ACC112 (cell line): ENCODE data around the gene SPEG.
A peak's percentile ranks its signal among the peaks of the same experiment; 100 is the strongest.

Source experiments
- H2AFZ ChIP-seq: fragments of 200-600 bp; sonication (generic); one replicate; pipeline ENCODE4 v1.6.0; 2017; ENCODE audit warnings: antibody characterized with exemption, low read length; ENCODE audit not compliant: unreplicated experiment
- H3K27ac ChIP-seq: fragments of 200-600 bp; sonication (generic); 2 replicates; pipeline ENCODE4 v1.5.1; 2014; ENCODE audit warnings: low read depth, mild to moderate bottlenecking, antibody characterized with exemption, low read length, moderate library complexity
- H3K27me3 ChIP-seq: fragments of 200-600 bp; sonication (generic); 2 replicates; pipeline ENCODE4 v1.6.1; 2014; ENCODE audit warnings: mild to moderate bottlenecking, antibody characterized with exemption, low read length, moderate library complexity, mixed read lengths; ENCODE audit not compliant: insufficient read depth
- H3K36me3 ChIP-seq: fragments of 200-600 bp; sonication (generic); 2 replicates; pipeline ENCODE4 v1.6.1; 2016; ENCODE audit warnings: mild to moderate bottlenecking, antibody characterized with exemption, low read length, moderate library complexity, mixed read lengths; ENCODE audit not compliant: insufficient read depth
- H3K4me1 ChIP-seq: fragments of 200-600 bp; sonication (generic); one replicate; pipeline ENCODE4 v1.6.1; 2016; ENCODE audit warnings: low read length, mixed read lengths; ENCODE audit not compliant: insufficient read depth, unreplicated experiment, control insufficient read depth
- H3K4me3 ChIP-seq: fragments of 200-600 bp; sonication (generic); 2 replicates; pipeline ENCODE4 v1.5.1; 2014; ENCODE audit warnings: mild to moderate bottlenecking, low read depth, low read length
- H3K79me2 ChIP-seq: fragments of 200-600 bp; sonication (generic); one replicate; pipeline ENCODE4 v1.6.0; 2016; ENCODE audit warnings: low read length; ENCODE audit not compliant: control insufficient read depth, unreplicated experiment, insufficient read depth

The SPEG gene

DNA sequence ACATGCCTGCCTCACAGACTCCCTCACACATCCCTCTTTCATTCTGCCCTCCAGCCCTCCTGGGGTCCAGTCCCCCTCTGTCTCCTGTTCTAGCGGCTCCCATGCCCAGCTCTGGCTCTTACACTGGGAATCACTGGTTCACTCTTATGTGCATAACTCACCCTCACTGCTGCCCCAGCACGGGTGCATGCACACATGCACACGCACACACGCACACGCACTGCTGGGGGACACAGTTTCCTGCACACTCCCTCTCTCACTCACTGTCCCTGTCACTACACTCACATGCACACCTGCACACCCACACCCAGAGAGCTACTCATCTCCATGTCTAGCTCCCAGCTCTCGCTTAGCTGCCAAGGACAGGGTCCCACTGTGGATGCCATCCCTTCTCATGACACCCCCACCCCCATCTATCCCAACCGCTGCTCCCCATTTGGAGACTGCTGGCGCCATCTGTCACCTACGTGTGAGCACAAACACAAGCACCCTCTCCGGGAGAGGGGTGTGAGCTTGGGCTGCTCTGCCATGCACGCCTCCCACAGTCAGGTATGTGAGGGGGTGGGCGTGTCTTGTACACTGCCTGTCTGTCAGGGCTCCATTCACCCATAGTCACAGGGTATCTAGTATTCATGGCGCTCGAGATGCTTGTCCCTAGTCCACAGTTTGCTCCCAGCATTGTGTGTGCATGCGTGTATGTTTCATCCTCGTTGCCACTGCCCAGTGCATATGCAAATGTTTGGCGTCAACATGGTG, 81.4 kb downstream of the SPEG start:
- H3K4me1 ChIP-seq, result peaks cover 16% of the 10 kb centered on the region
- peaks cover 49% of the 10 kb centered on the region for H3K27me3 ChIP-seq
- no peak overlapping the region for H3K27ac ChIP-seq
- H3K4me3 ChIP-seq, result no peak overlapping the region
- H3K79me2 ChIP-seq, result no peaks in the 10 kb centered on the region
- no peak overlapping the region for H2AFZ ChIP-seq
- H3K36me3 ChIP-seq, result no peaks in the 10 kb centered on the region

DNA sequence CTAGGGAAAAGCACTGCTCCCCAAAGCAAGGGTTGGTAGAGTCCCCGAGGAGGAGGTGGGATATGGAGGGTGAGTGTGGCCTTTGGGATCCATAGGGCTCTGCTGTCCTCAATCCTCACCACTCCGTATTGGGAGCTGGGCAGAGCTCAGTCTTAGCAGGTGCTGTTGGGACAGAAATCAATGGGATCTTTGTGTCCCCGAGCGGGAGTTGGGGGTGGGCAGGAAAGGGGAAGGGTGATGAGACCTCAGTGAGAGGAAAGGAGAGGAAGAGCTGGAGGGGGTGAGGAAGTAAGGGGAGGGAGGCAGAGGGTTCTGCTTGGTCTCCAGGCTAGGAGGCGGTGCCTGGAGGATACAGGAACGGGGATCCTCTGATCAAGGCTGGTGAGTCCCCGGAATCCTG, 82.2 kb downstream of the SPEG start:
- Histone ChIP-seq H3K79me2 (no peaks in the 10 kb centered on the region), H2AFZ (no peak overlapping the region), H3K4me3 (no peak overlapping the region), H3K4me1 (peaks cover 24% of the 10 kb centered on the region), H3K36me3 (no peaks in the 10 kb centered on the region), H3K27ac (no peak overlapping the region), H3K27me3 (peaks cover 47% of the 10 kb centered on the region)

GRCh38 chr2:219517954-219518778, 83.5 kb downstream of the SPEG start:
- peaks cover 35% of the 10 kb centered on the region for H3K27me3 ChIP-seq

GRCh38 chr2:219519526-219519916, 84.9 kb downstream of the SPEG start:
- H3K27ac ChIP-seq, result no peak overlapping the region
- H3K4me1 ChIP-seq, result peaks cover 21% of the 10 kb centered on the region
- no peaks in the 10 kb centered on the region for H3K79me2 ChIP-seq
- peaks cover 21% of the 10 kb centered on the region for H3K27me3 ChIP-seq
- H3K4me3 ChIP-seq, result no peak overlapping the region
- no peaks in the 10 kb centered on the region for H3K36me3 ChIP-seq
- H2AFZ ChIP-seq, result no peak overlapping the region

More at GRCh38 chr2:219517954-219518778, 83.5 kb downstream of the SPEG start:
- H3K79me2 ChIP-seq, result no peaks in the 10 kb centered on the region
- H3K4me1 ChIP-seq, result peaks cover 28% of the 10 kb centered on the region
- H3K27ac ChIP-seq, result no peak overlapping the region
- no peak overlapping the region for H2AFZ ChIP-seq
- no peaks in the 10 kb centered on the region for H3K36me3 ChIP-seq
- H3K4me3 ChIP-seq, result no peak overlapping the region

- Histone ChIP-seq H3K36me3 (no peaks in the 10 kb centered on the region), H3K27me3 (peaks cover 15% of the 10 kb centered on the region), H2AFZ (no peak overlapping the region), H3K4me1 (peaks cover 21% of the 10 kb centered on the region), H3K27ac (no peak overlapping the region), H3K4me3 (no peak overlapping the region), H3K79me2 (no peaks in the 10 kb centered on the region)
Measured at GRCh38 chr2:219520079-219520478, 85.4 kb downstream of the SPEG start.

DNA sequence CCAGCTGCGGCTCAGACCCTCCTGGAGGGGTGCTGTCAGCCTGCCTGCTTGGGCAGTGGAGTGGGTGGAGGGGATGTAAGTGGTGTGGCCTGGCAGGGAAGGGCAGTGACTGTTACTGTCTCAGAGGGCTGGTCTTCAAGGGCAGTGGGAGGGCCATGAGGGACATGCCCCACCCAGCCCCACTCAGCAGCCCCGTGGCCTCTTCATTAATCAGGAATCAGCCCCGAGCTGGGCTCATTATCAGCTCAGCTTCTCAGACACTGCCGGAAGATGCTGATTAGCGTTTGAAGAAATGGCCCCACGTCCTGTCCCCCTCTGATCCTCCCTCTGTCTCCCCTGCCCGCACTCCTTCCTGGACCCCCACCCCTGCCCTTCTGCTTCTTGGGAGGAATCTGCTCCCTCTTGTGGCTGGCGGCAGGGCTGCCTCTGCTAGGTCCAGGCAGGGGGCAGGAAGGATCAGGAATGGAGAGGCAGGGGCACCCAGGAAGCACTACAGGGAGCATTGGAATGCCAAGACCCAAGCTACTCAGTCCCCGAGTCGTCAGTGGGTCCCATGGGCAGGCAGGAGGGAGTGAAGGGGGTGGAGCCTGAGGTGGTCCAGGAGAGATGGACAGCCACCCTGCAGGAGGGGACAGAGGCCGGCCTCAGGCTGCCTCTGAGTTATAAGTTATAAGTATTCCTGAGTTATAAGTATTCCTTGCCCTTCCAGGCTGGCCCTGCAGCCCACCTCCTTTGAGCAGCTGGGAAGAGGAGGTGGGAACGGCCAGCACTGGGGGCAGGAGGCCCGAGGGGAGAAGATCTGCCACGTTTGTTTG, 86.6 kb downstream of the SPEG start:
- Histone ChIP-seq H3K27ac (no peak overlapping the region), H3K27me3 (peaks cover 7% of the 10 kb centered on the region; the same call in 1 of the 2 replicates), H3K4me3 (no peak overlapping the region), H3K36me3 (no peaks in the 10 kb centered on the region), H3K79me2 (no peaks in the 10 kb centered on the region), H3K4me1 (peaks cover 21% of the 10 kb centered on the region), H2AFZ (no peak overlapping the region)

GRCh38 chr2:219522111-219523030, 87.7 kb downstream of the SPEG start:
- Histone ChIP-seq H2AFZ (peak overlapping the region; percentile 21), H3K79me2 (no peaks in the 10 kb centered on the region), H3K27ac (peak overlapping the region; percentile 15; the same call in 1 of the 2 replicates), H3K27me3 (peaks cover 8% of the 10 kb centered on the region; the same call in 1 of the 2 replicates), H3K4me3 (peak overlapping the region; percentile 63), H3K4me1 (peaks cover 21% of the 10 kb centered on the region), H3K36me3 (no peaks in the 10 kb centered on the region)

DNA sequence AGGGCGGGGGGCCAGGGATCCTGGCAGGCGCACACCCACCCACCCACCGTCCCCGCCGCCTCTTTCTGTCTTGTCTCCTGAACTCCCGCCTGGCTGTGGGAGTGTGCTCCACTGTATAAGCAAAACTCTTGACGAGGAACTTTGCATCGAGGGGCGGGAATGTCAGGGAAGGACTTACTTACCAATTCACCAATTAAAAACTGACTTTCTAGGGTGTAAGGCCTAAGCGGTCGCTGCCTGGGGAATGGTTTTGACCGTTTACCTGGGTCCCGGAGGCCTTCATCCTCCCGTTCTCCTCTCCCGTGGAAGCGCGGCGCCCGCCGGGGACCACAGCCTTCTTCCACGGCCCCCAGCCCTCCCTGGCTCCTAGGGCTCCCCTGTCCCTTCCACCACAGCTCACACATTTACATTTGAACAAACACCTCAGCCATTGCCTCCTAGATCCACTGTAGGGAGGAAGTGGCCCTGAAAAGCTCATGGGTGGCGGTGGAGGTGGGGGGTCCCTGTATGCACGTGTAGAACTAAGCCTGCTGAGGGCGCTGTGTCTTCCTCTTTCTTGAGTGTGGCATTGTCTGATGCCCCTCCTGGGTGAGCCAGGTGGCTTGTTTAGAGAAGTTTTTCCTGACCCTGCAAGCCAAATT, 88.5 kb downstream of the SPEG start:
- peaks cover 11% of the 10 kb centered on the region; the same call in 1 of the 2 replicates for H3K27me3 ChIP-seq
- peak overlapping the region; percentile 21 for H2AFZ ChIP-seq
- no peak overlapping the region for H3K27ac ChIP-seq
- H3K4me1 ChIP-seq, result peaks cover 21% of the 10 kb centered on the region
- H3K36me3 ChIP-seq, result no peaks in the 10 kb centered on the region
- peak overlapping the region; percentile 63 for H3K4me3 ChIP-seq
- H3K79me2 ChIP-seq, result no peaks in the 10 kb centered on the region

DNA sequence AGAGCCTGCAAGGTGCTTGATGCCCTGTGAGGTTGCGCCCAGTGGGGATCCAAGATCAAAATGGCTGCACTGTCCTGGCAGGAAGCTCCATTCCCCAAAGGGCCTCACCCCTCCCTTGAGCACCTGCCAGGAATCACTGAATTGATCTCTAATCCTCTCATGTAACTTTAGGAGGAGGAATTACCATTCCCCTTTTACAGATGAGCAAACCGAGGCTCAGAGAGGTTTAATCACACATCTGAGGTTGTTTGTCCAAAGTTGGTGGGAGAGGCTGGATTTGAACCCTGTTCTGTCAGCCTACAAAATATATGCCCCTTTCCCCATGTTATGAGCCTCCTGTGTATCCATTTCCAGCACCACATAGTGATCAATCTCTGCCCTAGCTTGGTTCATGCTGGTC, 90.2 kb downstream of the SPEG start:
- Histone ChIP-seq H3K36me3 (no peaks in the 10 kb centered on the region), H3K4me3 (no peak overlapping the region), H3K27ac (no peak overlapping the region), H3K79me2 (no peaks in the 10 kb centered on the region), H3K27me3 (peaks cover 25% of the 10 kb centered on the region), H3K4me1 (peaks cover 21% of the 10 kb centered on the region), H2AFZ (no peak overlapping the region)
